HG02763 (cell line): ENCODE results near the gene FNIP2.
A peak's percentile ranks its signal among the peaks of the same experiment; 100 is the strongest.
"Not testable (repeated sequence)": the region's sequence is repeated elsewhere in the genome, so short reads cannot be mapped to it uniquely, and the experiment has no call there.

ENCODE experiments used
- ATAC-seq: cut with Tn5 transposase; IDR thresholded peaks from one replicate; pipeline ENCODE4 v1.9.1; 2021; ENCODE audit warnings: mild to moderate bottlenecking, moderate library complexity; ENCODE audit not compliant: unreplicated experiment

The FNIP2 gene

DNA sequence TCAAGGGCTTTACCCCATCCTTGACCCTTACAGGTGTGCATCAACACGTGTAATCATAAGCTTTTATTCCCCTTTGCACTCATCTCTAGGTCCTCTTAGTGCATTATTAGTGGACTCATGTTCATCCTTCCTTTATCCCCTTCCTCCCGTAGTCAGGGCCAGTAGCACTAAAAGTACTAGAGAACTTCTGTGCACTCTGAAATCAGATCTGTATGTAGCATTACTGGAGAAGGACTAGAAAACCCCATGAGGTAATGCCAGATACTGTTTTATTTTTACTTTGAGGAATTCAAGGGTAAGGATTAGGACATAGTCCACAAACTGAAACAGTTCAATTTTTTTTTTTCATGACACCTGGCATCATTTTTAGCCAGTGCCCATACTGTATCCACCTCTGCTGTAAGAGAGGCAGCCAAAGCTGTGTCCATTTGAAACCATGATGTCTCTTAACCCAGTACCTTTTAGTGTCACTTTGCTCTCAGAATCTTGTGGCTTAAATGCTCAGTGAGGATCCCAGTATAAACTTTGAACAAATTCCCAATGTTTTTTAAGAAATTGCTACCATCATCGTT lies 134.7 kb downstream of the FNIP2 start:
- no peak for ATAC-seq

- no peak for ATAC-seq
Measured at GRCh38 chr4:158904815-158905214, 136.0 kb downstream of the FNIP2 start.

DNA sequence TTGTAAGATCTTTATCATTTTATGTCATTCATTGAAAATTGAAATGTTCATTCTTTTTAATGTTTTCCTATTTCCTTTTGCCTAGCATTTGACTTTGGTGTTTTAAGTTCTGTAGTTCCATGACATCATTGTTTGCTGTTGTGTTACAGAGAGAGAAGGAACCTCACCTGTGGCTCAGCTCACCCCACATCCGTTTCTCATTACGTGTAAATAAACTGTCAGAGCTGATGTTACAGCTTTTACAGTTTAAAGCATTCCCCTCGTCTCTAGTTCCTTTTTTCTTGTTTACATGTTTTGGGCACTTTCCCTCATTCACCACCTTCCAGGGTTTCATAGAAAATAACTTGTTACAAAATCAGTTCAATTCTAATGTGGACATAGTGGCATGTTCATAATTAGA lies 137.2 kb downstream of the FNIP2 start:
- peak; percentile 73 for ATAC-seq

- no peak for ATAC-seq
Measured at GRCh38 chr4:158912390-158912789, 143.6 kb downstream of the FNIP2 start.

DNA sequence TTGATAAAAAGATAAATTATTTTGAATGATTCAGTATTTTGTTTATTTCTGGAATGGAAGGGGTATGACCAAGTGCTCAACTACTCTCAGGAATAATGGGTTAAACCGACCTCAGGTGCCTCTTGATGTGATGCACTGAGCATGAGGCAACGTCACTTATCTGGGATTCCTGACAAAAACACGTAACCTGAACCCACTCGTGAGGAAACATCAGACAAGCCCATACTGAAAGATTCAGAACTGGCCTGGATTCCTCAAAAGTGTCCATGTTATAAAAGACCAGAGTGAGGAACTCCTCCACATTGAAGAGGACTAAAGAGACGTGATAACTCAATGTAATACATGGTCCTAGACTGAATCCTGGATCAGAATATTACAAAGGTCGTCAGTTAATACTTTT lies 144.0 kb downstream of the FNIP2 start:
- ATAC-seq = no peak

DNA sequence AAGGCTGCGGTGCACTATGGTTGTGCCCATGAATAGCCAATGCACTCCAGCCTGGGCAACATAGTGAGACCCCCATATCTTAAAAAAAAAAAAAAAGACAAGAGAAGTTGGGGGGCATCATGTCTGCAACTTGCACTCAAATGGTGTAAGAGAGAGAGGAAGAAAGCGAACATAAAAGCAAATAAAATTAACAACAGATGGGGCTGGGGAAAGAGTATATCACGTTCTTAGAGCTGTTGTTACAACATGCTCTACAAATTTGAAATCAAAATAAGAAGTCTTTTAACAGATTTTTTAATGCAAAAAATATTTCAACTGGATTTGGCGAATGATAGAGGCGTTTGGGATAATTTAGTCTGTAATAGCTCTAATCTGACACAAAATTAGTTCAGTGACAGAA lies 144.9 kb downstream of the FNIP2 start:
- no peak for ATAC-seq

- ATAC-seq = no peak
Measured at GRCh38 chr4:158914218-158914617, 145.4 kb downstream of the FNIP2 start.

- ATAC-seq = no peak
Measured at GRCh38 chr4:158915683-158916241, 146.9 kb downstream of the FNIP2 start.

GRCh38 chr4:158920452-158920996 lies 151.7 kb downstream of the FNIP2 start:
- ATAC-seq = not testable (repeated sequence)

DNA sequence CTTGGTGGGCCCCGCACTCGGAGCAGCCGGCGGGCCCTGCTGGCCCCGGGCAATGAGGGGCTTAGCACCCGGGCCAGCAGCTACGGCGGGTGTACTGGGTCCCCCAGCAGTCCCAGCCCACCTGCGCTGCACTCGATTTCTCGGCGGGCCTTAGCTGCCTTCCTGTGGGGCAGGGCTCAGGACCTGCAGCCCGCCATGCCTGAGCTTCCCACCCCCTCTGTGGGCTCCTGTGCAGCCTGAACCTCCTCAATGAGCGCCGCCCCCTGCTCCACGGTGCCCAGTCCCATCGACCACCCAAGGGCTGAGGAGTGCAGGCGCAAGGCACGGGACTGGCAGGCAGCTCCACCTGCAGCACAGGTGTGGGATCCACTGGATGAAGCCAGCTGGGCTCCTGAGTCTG lies 158.9 kb downstream of the FNIP2 start:
- not testable (repeated sequence) for ATAC-seq

- ATAC-seq = no peak
Measured at GRCh38 chr4:158929939-158930638, 161.3 kb downstream of the FNIP2 start.

- no peak for ATAC-seq
Measured at GRCh38 chr4:158930639-158930972, 161.8 kb downstream of the FNIP2 start.

GRCh38 chr4:158933236-158933635 lies 164.4 kb downstream of the FNIP2 start:
- no peak for ATAC-seq

DNA sequence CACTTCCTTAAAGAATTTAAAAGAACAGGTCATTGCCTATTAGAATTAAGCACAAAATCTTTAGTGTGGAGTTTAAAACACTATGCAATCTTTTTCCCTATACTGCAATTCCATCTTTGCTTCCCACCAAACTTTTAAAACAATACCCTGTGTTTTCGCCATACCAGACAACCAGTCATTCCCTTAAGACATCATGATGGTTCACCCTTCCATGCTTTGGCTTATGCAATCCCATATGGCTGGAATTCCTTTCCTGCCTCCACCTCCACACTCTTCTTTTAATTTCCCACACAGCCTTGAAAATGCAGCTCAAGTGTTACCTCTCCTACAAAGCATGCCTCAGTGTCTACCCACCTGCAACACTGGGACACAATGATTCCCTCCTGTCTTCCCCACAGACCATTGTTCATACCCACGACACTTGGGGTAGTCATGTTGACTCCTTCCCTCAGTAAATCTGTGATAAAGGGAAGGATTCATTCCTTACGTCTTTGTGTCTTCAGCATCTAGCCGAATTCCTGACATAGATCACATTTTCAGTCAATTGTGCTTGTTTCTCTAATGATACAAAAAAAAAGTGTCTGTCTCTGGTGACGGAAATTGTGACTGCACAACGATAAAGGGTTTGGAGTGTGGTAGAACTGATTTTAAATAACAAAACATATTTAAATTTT lies 166.3 kb downstream of the FNIP2 start:
- ATAC-seq = no peak

DNA sequence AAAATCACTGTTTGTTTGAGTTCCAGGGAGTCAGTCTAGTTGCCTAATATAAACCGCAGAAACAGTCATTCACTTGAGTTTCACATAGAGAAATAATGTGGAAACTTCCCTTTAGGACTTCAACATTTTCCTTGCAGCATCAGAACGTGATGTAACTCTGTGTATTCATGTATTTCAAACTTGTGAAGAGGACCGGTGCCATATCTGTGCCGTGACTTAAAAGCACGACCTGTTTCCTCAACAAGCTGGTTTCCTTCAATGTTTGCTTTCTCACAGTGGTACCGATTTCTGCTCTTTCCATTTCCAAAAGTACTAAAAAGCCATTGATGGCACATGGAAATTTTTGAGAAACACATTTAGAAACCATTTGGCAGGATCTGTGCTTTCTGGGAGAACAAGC lies 167.4 kb downstream of the FNIP2 start:
- no peak for ATAC-seq

DNA sequence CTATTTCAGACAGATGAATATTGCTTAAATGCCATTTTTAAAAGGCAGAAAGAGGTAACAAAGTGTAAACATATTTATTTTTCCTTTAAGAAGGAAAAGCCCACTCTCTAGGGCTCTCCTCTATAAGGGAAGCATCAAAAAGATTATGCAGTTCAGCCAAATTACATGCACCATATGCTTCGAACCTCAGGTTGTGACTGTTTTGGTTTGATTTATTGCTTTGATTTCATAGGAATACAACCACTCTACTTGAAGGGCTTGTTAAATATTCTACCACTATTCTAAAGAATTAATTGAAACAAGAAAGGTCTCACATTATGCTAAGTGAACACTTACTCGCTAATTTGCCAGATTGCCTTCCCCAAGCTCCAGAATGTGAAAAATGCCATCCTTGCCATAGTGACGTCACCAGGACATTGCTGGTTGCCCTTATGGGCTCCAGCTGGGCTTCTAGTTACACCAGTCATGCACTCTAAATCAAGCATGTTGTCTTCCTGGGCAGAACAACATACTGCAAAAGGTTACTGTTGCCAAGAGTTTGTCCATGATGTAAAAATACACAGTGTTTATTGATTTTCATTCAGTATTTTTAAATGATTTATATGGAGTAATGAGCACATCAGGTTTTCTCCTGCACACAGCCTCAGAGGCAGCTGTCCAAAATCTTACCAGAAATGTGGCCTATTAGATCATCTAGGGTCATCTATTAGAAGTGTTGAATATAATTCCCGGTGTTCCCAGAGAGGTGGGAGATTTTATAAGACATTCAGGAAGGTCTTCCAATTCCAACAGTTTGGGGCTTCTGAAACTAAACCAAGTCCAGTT lies 169.6 kb downstream of the FNIP2 start:
- ATAC-seq = no peak

DNA sequence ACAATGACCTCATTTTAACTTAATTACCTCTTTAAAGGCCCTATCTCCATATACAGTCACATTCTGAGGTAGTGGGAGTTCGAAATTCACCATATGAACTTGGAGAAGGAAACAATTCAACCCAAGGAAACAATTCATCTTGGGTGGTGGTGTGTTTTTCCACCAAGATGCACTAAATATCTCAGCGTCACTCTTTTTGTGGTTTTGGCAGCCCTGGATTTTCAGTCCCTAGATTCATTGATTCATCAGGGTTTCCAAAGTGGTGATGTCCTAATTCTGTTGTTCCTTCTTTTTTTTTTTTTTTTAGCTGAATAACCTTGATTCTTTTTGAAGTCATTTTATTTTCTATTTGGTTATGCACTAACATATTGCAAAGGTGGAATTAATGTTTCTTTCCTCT lies 171.4 kb downstream of the FNIP2 start:
- ATAC-seq = no peak

GRCh38 chr4:158941321-158941720 lies 172.5 kb downstream of the FNIP2 start:
- no peak for ATAC-seq

- ATAC-seq = no peak
Measured at GRCh38 chr4:158941895-158942294, 173.1 kb downstream of the FNIP2 start.

GRCh38 chr4:158945529-158946108 lies 176.8 kb downstream of the FNIP2 start:
- no peak for ATAC-seq

DNA sequence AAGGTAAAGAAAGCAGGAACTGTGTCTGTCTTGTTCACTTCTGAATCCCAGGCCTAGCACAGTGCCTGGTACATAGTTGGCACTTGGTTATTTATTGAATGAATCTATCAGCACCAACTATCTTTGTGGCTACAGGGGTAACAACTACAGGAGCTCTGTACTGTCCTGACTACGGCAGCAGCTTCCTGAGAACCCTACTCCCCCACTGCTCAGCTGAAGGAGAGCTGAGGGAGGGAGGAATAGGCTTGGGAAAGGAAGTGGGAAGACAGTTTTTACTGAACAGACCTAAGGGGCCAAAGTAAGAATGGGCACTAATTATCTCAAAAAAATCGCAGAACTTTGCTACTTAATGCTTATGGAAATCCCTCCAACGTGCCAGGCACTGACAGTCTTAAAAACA lies 178.0 kb downstream of the FNIP2 start:
- ATAC-seq = no peak
